Kidney (tissue), 14 donors: ENCODE data around the gene LHX5. TPM values are rescaled to one million over a fixed set of nuclear protein-coding genes. Genes with fewer than 3 reads are reported as not detected.

Experiments
- DNase-seq, 5 donors: peaks; one replicate each; pipeline ENCODE4 v3.0.0-alpha.2; 2013 to 2020
- FAIRE-seq: peaks from 2 replicates; lab custom pipeline; 2012; peaks lifted over from hg19 to GRCh38; lab: Jason Lieb, UNC
- H3K27ac ChIP-seq, 2 donors: one replicate each; pipeline ENCODE4 v1.7.0; 2013; ENCODE audit warnings: low read depth in 2 of 2, low read length in 2 of 2, inconsistent platforms in 1 of 2
- H3K27me3 ChIP-seq: one replicate; pipeline ENCODE4 v1.7.1; 2013; ENCODE audit warnings: low read length, inconsistent platforms; ENCODE audit not compliant: control insufficient read depth, insufficient read depth
- H3K36me3 ChIP-seq, 3 donors: one replicate each; pipeline versions ENCODE4 v1.7.0 to v1.7.1; 2013; ENCODE audit warnings: low read length in 3 of 3, control low read depth in 1 of 3, inconsistent platforms in 1 of 3; ENCODE audit not compliant: insufficient read depth in 3 of 3, control insufficient read depth in 2 of 3
- H3K4me1 ChIP-seq, 3 donors: one replicate each; pipeline versions ENCODE4 v1.7.0 to v1.7.1; 2013; ENCODE audit warnings: low read length in 3 of 3, inconsistent platforms in 1 of 3, low read depth in 1 of 3; ENCODE audit not compliant: control insufficient read depth in 2 of 3, insufficient read depth in 2 of 3
- H3K4me3 ChIP-seq, 3 donors: one replicate each; pipeline versions ENCODE4 v1.7.0 to v1.8.1; 2013; ENCODE audit warnings: low read length in 3 of 3, control low read depth in 1 of 3, inconsistent platforms in 1 of 3
- H3K9ac ChIP-seq, 3 donors: one replicate each; pipeline versions ENCODE4 v1.7.0 to v1.7.1; 2013; ENCODE audit warnings: low read length in 3 of 3, control low read depth in 1 of 3, inconsistent platforms in 1 of 3
- H3K9me3 ChIP-seq, 3 donors: one replicate each; pipeline versions ENCODE4 v1.7.0 to v1.7.1; 2013; ENCODE audit warnings: low read length in 3 of 3, control low read depth in 1 of 3, inconsistent platforms in 1 of 3; ENCODE audit not compliant: control insufficient read depth in 2 of 3, insufficient read depth in 1 of 3
- CTCF ChIP-seq: IDR thresholded peaks from 3 replicates; pipeline ENCODE4 v1.5.1; 2012; ENCODE audit warnings: mild to moderate bottlenecking, moderate library complexity, borderline replicate concordance; ENCODE audit not compliant: insufficient read depth; ENCODE audit errors: extremely low read depth
- intact Hi-C: fragments of 100-400 bp; cut with DNase I; formaldehyde crosslinking; loops from one replicate; pipeline ENCODE4 v1.11.1; 2022
- polyA plus RNA-seq: library from polyadenylated mRNA; stranded (reverse); fragments of 350-450 nt; fragmentation: Illumina TruSeq; extraction: RNeasy Lipid Tissue Mini Kit (QIAGEN cat#74804); gene quantifications from one replicate; pipeline ENCODE4 v1.2.3, GENCODE V29; 2014; ENCODE audit warnings: low read depth, low replicate concordance; ENCODE audit not compliant: insufficient read depth
- total RNA-seq: library from RNA; stranded (reverse); fragmentation: NEBNext Ultra II Directional; extraction: Animal tissue kit (Norgen Biotek cat#: 25700); gene quantifications from one replicate; pipeline ENCODE4 v1.2.1, GENCODE V29; 2021
- donor health status: control.
- donor health status: control.
- donor health status: control.
- donor health status: control.
- donor health status: control.
- donor health status: DM: yes; HTN: yes; CAD: no.
- donor health status: Normal renal cell carcinoma (clear cell type).

Gene LHX5
- total and polyA plus RNA-seq, 2 donors from 2014 or later: not detected

- Histone ChIP-seq H3K27me3 (peaks cover 44% of the 10 kb centered on the region), H3K9ac (no peak overlapping the region)
- peak in 4 of 5 donors; percentile 81 to 88 (median 86) for DNase-seq
Measured at GRCh38 chr12:113479590-113480335, 8.1 kb upstream of the LHX5 start.

GRCh38 chr12:113479216-113479589, 7.5 kb upstream of the LHX5 start:
- no peak for TF ChIP-seq CTCF
- DNase-seq (no peak), FAIRE-seq (no peak)
- Histone ChIP-seq H3K27me3 (peaks cover 50% of the 10 kb centered on the region), H3K4me3 (no peak overlapping the region), H3K4me1 (no peaks in the 10 kb centered on the region), H3K36me3 (no peaks in the 10 kb centered on the region), H3K9ac (no peak overlapping the region), H3K27ac (no peak overlapping the region), H3K9me3 (no peaks in the 10 kb centered on the region)
- intact Hi-C loops: no loop called here

More at GRCh38 chr12:113479590-113480335, 8.1 kb upstream of the LHX5 start:
- FAIRE-seq: no peak
- Histone ChIP-seq H3K4me1 (no peaks in the 10 kb centered on the region), H3K4me3 (no peak overlapping the region), H3K36me3 (no peaks in the 10 kb centered on the region), H3K27ac (no peak overlapping the region), H3K9me3 (no peaks in the 10 kb centered on the region)
- TF ChIP-seq CTCF: no peak
- intact Hi-C loops: no loop called here

GRCh38 chr12:113478351-113479011, 6.8 kb upstream of the LHX5 start:
- Histone ChIP-seq H3K27ac (no peak overlapping the region), H3K27me3 (peaks cover 55% of the 10 kb centered on the region), H3K9ac (no peak overlapping the region), H3K4me3 (no peak overlapping the region), H3K36me3 (no peaks in the 10 kb centered on the region), H3K9me3 (no peaks in the 10 kb centered on the region), H3K4me1 (no peaks in the 10 kb centered on the region)
- no peak for TF ChIP-seq CTCF
- FAIRE-seq (no peak), DNase-seq (no peak)
- intact Hi-C loops: no loop called here
